22Rv1 (cell line): ENCODE data around the gene TSPAN5.

ENCODE experiments used
- H3K27ac ChIP-seq: fragments of 450-650 bp; 2 replicates; pipeline ENCODE4 v1.5.1; 2017
- CTCF ChIP-seq: fragments of 450-650 bp; IDR thresholded peaks from 2 replicates; pipeline ENCODE4 v1.5.1; 2017; ENCODE audit warnings: mild to moderate bottlenecking
- ZFX ChIP-seq: fragments of 450-650 bp; IDR thresholded peaks from 2 replicates; pipeline ENCODE4 v1.6.1; 2017; ENCODE audit warnings: antibody characterized with exemption, borderline replicate concordance

The TSPAN5 gene

GRCh38 chr4:98527534-98528269 is 130.7 kb downstream of the TSPAN5 start:
- H3K27ac ChIP-seq = no peak overlapping the region
- TF ChIP-seq ZFX (no peak), CTCF (no peak)

- H3K27ac ChIP-seq = no peak overlapping the region
- no peak for TF ChIP-seq ZFX
- TF ChIP-seq CTCF = no peak
Observed at GRCh38 chr4:98524230-98524629, 134.2 kb downstream of the TSPAN5 start.

GRCh38 chr4:98522636-98523395 is 135.6 kb downstream of the TSPAN5 start:
- TF ChIP-seq ZFX = no peak
- no peak for TF ChIP-seq CTCF
- no peak overlapping the region for H3K27ac ChIP-seq

GRCh38 chr4:98522062-98522461 is 136.3 kb downstream of the TSPAN5 start:
- TF ChIP-seq ZFX (no peak), CTCF (no peak)
- H3K27ac ChIP-seq = no peak overlapping the region

GRCh38 chr4:98521486-98521885 is 136.9 kb downstream of the TSPAN5 start:
- H3K27ac ChIP-seq = no peak overlapping the region
- TF ChIP-seq ZFX (no peak), CTCF (no peak)

GRCh38 chr4:98519268-98519977 is 139.0 kb downstream of the TSPAN5 start:
- H3K27ac ChIP-seq = no peak overlapping the region

More at GRCh38 chr4:98519268-98519977, 139.0 kb downstream of the TSPAN5 start:
- no peak for TF ChIP-seq ZFX
- no peak for TF ChIP-seq CTCF
